Gastrocnemius medialis (tissue), 4 donors: ENCODE data around the gene CYGB. TPM values are rescaled to one million over a fixed set of nuclear protein-coding genes. Genes with fewer than 3 reads are reported as not detected.

Source experiments
- ATAC-seq, 2 donors: fragments of 150-250 bp; one replicate each; pipeline ENCODE4 v1.9.1; 2016
- DNase-seq, 2 donors: peaks; one replicate each; pipeline ENCODE4 v3.0.0-alpha.2; 2019
- H3K27ac ChIP-seq, 4 donors: fragments of 200-600 bp; sonication (generic); 1 replicate in 1 of 4; 2 replicates in 3 of 4; pipeline ENCODE4 v1.5.1; 2016 to 2018; ENCODE audit warnings: mild to moderate bottlenecking in 2 of 4, moderate library complexity in 1 of 4
- H3K27me3 ChIP-seq, 3 donors: fragments of 200-600 bp; sonication (generic) in 2 of 3; 1 replicate in 1 of 3; 2 replicates in 2 of 3; pipeline versions ENCODE4 v1.5.1 to v1.6.0; 2016 to 2019; ENCODE audit warnings: mild to moderate bottlenecking in 1 of 3, moderate library complexity in 1 of 3
- H3K36me3 ChIP-seq, 2 donors: fragments of 200-600 bp; sonication (generic) in 1 of 2; one replicate each; pipeline ENCODE4 v1.5.1; 2017 to 2018
- H3K4me1 ChIP-seq, 2 donors: fragments of 200-600 bp; sonication (generic) in 1 of 2; one replicate each; pipeline ENCODE4 v1.5.1; 2016 to 2017; ENCODE audit warnings: mild to moderate bottlenecking in 2 of 2
- H3K4me3 ChIP-seq, 4 donors: fragments of 200-600 bp; sonication (generic) in 3 of 4; 1 replicate in 1 of 4; 2 replicates in 3 of 4; pipeline ENCODE4 v1.5.1; 2016 to 2019; ENCODE audit warnings: mild to moderate bottlenecking in 2 of 4
- H3K9me3 ChIP-seq, 3 donors: fragments of 200-600 bp; sonication (generic) in 2 of 3; 1 replicate in 1 of 3; 2 replicates in 2 of 3; pipeline ENCODE4 v1.5.1; 2016 to 2019
- POLR2A ChIP-seq, 2 donors: fragments of 450-650 bp; IDR thresholded peaks; one replicate each; pipeline ENCODE4 v1.6.1; 2017; ENCODE audit warnings: antibody characterized with exemption in 2 of 2, mild to moderate bottlenecking in 2 of 2, moderate library complexity in 2 of 2
- in situ Hi-C, 4 donors: fragments of 200-750 bp; cut with MboI; loops; one replicate each; pipeline versions ENCODE4 v1.15.0 to v1.8.0; 2017; ENCODE audit warnings: low sequenced_read_pairs in 4 of 4
- intact Hi-C: fragments of 100-400 bp; cut with DNase I; formaldehyde crosslinking; loops from one replicate; pipeline ENCODE4 v1.15.1; 2023; ENCODE audit warnings: low total_unique reads
- total RNA-seq, 4 donors: library from RNA; depleted of rRNA; stranded (reverse); fragments of >200 nt; gene quantifications; one replicate each; pipeline versions ENCODE4 v1.1.0 to v1.2.3, GENCODE V29; 2016
- TF ChIP-seq, protein P1 (sequence below), 5 experiments: fragments of 450-650 bp in 3 of 5; fragments of 200-600 bp in 2 of 5; sonication (generic) in 2 of 5; IDR thresholded peaks in 4 of 5; conservative IDR thresholded peaks in 1 of 5; 1 replicate in 4 of 5; 2 replicates in 1 of 5; pipeline ENCODE4 v1.5.1; 2016 to 2019; ENCODE audit warnings: antibody characterized with exemption in 5 of 5, mild to moderate bottlenecking in 3 of 5, moderate library complexity in 3 of 5

CYGB gene
- total RNA-seq, 4 donors from 2014 or later = 8.1 to 19.7 (median 10.6) TPM

DNA sequence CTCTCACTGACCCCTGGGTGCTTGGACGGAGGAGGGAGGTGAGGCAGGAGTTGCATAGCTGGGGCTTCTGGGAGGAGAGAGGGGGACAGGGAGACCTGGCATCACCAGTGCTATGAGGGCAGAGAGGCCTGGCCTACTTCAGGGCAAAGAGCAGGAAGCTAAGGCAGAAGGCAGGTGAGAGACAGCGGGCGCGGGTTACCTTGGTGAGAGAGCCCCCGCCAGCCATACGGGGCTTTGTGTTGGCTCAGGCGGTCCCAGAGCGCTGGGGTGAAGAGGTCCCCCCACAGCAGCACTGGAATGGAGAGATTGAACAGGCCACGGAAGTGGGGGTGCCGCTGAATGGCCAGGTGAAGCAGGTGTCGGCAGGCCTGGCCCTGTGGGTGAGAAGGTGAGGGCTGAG, 36.7 kb upstream of the CYGB start:
- in situ Hi-C loops = loop anchor here in 1 of 4 donors (25.0 kb wide), 1 partner anchor 138 kb away; the partner anchor contains the start of gene MXRA7
- no peak overlapping the region for H3K27ac ChIP-seq
- TF ChIP-seq POLR2A (IDR thresholded peaks at IDR 0.05) = no peak
- TF ChIP-seq, protein P1, sequence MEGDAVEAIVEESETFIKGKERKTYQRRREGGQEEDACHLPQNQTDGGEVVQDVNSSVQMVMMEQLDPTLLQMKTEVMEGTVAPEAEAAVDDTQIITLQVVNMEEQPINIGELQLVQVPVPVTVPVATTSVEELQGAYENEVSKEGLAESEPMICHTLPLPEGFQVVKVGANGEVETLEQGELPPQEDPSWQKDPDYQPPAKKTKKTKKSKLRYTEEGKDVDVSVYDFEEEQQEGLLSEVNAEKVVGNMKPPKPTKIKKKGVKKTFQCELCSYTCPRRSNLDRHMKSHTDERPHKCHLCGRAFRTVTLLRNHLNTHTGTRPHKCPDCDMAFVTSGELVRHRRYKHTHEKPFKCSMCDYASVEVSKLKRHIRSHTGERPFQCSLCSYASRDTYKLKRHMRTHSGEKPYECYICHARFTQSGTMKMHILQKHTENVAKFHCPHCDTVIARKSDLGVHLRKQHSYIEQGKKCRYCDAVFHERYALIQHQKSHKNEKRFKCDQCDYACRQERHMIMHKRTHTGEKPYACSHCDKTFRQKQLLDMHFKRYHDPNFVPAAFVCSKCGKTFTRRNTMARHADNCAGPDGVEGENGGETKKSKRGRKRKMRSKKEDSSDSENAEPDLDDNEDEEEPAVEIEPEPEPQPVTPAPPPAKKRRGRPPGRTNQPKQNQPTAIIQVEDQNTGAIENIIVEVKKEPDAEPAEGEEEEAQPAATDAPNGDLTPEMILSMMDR (IDR thresholded peaks at IDR 0.05 in 4 of 5, conservative IDR thresholded peaks at IDR 0.05 in 1 of 5) = no peak
- DNase-seq = no peak
- intact Hi-C loops = no loop called here
- ATAC-seq = no peak
- no peaks in the 10 kb centered on the region for H3K27me3 ChIP-seq
- no peak overlapping the region for H3K4me3 ChIP-seq
- peaks cover 13% of the 10 kb centered on the region in 2 donors for H3K4me1 ChIP-seq
- H3K36me3 ChIP-seq = no peaks in the 10 kb centered on the region
- H3K9me3 ChIP-seq = no peaks in the 10 kb centered on the region

DNA sequence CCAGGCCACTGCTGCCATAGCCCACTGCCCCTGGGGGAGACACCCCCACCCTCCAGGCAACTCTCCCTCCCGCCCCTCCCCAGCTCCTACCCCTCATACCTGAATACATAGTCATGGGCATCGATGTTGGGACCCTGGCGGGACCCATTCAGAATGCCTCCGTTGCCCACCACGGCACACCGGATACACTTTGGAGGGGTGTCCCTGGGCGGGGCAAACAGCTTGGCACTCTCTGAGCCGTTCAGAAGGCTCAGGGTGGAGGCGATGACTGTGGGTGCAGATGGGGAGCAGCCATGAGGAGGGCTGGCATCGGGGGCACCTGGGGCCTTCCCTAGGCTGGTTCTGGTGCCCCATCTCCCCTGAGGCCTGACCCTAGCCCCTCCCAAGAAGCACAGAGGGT, 35.6 kb upstream of the CYGB start:
- Histone ChIP-seq H3K27ac (no peak overlapping the region), H3K27me3 (no peaks in the 10 kb centered on the region), H3K9me3 (no peaks in the 10 kb centered on the region), H3K36me3 (no peaks in the 10 kb centered on the region), H3K4me3 (no peak overlapping the region), H3K4me1 (peaks cover 13% of the 10 kb centered on the region in 2 donors)
- no peak for TF ChIP-seq POLR2A (IDR thresholded peaks at IDR 0.05)
- TF ChIP-seq, protein P1 (IDR thresholded peaks at IDR 0.05 in 4 of 5, conservative IDR thresholded peaks at IDR 0.05 in 1 of 5) = no peak
- in situ Hi-C loops = loop anchor here in 1 of 4 donors (25.0 kb wide), 1 partner anchor 139 kb away; the partner anchor contains the start of gene MXRA7
- intact Hi-C loops = no loop called here
- DNase-seq = no peak
- ATAC-seq = no peak

DNA sequence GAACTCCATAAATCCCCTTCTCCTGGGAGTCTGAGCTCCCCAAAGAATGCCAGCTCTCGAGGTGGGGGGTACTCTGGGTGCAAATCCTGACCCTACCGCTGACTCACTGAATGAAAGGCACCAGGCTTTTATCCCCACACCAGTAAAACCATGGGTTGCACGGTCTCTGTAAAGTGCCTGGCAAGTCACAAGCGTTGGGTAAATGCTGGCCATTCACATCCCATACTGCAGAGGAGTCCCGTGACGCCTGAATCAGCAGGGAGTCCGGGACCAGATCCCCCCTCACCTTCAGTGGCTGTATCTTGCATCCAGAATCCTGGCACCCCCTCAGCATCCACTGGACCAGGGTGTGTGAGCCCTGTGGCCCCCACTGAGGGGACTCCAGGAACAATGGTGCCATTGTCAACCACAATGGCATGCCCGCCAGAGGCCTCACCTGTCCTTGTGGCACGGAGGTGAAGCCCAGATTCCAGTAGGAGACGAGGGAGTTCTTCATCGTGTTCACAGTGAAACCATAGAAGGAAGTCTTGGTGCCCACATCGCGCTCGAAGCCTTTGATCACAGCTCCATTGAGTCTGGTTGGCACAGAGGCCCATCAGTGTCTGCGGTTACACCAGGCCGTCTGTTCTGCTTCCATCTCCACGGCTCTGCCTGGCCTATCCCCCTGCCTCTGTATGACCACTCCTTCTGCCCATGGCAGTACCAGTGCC, 34.8 kb upstream of the CYGB start:
- ATAC-seq = no peak

DNA sequence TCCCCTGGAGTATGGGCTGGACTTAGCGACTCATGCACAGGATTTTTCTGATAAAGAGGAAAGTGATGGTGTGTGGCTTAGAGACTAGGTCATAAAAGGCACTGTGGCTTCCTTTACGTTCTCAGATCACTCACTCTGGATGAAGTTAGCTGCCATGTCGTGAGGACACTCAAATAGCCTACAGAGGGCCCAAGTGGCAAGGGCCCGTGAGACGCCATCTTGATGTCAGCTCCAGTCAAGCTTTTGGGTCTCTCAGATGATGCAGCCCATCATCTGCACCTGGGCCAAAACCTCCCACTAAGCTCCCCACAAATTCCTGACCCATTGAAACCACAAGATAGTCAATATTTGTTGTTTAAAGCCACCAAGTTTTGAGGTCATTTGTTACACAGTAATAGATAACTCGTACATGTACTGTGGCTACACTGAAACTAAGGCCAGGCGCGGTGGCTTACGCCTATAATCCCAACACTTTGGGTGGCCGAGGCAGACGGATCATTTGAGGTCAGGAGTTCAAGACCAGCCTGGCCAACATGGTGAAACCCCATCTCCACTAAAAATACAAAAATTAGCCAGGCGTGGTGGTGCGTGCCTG, 33.5 kb upstream of the CYGB start:
- ATAC-seq (no peak), DNase-seq (no peak)
- intact Hi-C loops (no loop called here), in situ Hi-C loops (loop anchor here in 1 of 4 donors (25.0 kb wide), 1 partner anchor 141 kb away; the partner anchor contains the start of gene MXRA7)
- Histone ChIP-seq H3K9me3 (no peaks in the 10 kb centered on the region), H3K36me3 (peaks cover 0 to 6% of the 10 kb centered on the region in 2 donors), H3K27ac (peak overlapping the region in 1 of 4 donors; percentile 69), H3K4me3 (no peak overlapping the region), H3K4me1 (peaks cover 24 to 29% of the 10 kb centered on the region in 2 donors), H3K27me3 (no peaks in the 10 kb centered on the region)
- no peak for TF ChIP-seq POLR2A (IDR thresholded peaks at IDR 0.05)
- TF ChIP-seq, protein P1 (IDR thresholded peaks at IDR 0.05 in 4 of 5, conservative IDR thresholded peaks at IDR 0.05 in 1 of 5) = no peak

More for the DNA sequence above, 34.8 kb upstream of the CYGB start:
- H3K9me3 ChIP-seq = no peaks in the 10 kb centered on the region
- DNase-seq = no peak
- no peaks in the 10 kb centered on the region for H3K36me3 ChIP-seq
- no peak overlapping the region for H3K27ac ChIP-seq
- TF ChIP-seq, protein P1 (IDR thresholded peaks at IDR 0.05 in 4 of 5, conservative IDR thresholded peaks at IDR 0.05 in 1 of 5) = no peak
- TF ChIP-seq POLR2A (IDR thresholded peaks at IDR 0.05) = no peak
- intact Hi-C loops = no loop called here
- in situ Hi-C loops = loop anchor here in 1 of 4 donors (25.0 kb wide), 1 partner anchor 140 kb away; the partner anchor contains the start of gene MXRA7
- H3K4me3 ChIP-seq = no peak overlapping the region
- peaks cover 16 to 20% of the 10 kb centered on the region in 2 donors for H3K4me1 ChIP-seq
- H3K27me3 ChIP-seq = no peaks in the 10 kb centered on the region
